Endodermal cell (in vitro differentiated cells): ENCODE results near the gene ANGPTL2. TPM values are rescaled to one million over a fixed set of nuclear protein-coding genes. Genes with fewer than 3 reads are reported as not detected.
A peak's percentile ranks its signal among the peaks of the same experiment; 100 is the strongest.

Source experiments
- DNase-seq: peaks from one replicate; pipeline ENCODE4 v3.0.0-alpha.2; 2017
- H3K27ac ChIP-seq: 2 replicates; pipeline ENCODE4 v1.5.1; 2013; ENCODE audit warnings: mild to moderate bottlenecking, low read depth, low read length, moderate library complexity
- H3K27me3 ChIP-seq: 2 replicates; pipeline ENCODE4 v1.6.1; 2013; ENCODE audit warnings: mild to moderate bottlenecking, low read length, moderate library complexity; ENCODE audit not compliant: insufficient read depth, control insufficient read depth, poor library complexity, severe bottlenecking
- H3K36me3 ChIP-seq: 2 replicates; pipeline ENCODE4 v1.7.0; 2013; ENCODE audit warnings: mild to moderate bottlenecking, low read length, moderate library complexity; ENCODE audit not compliant: control insufficient read depth, insufficient read depth
- H3K4me1 ChIP-seq: one replicate; pipeline ENCODE4 v1.7.0; 2013; ENCODE audit warnings: low read length; ENCODE audit not compliant: control insufficient read depth, insufficient read depth
- H3K4me3 ChIP-seq: 2 replicates; pipeline ENCODE4 v1.5.1; 2013; ENCODE audit warnings: mild to moderate bottlenecking, low read length, moderate library complexity
- H3K9ac ChIP-seq: 2 replicates; pipeline ENCODE4 v1.6.1; 2013; ENCODE audit warnings: mild to moderate bottlenecking, low read length, moderate library complexity; ENCODE audit not compliant: poor library complexity, severe bottlenecking; ENCODE audit errors: extremely low read depth
- H3K9me3 ChIP-seq: 2 replicates; pipeline ENCODE4 v1.6.1; 2013; ENCODE audit warnings: mild to moderate bottlenecking, low read length, moderate library complexity; ENCODE audit not compliant: control insufficient read depth
- H3K27ac Mint-ChIP-seq: 2 replicates; pipeline ENCODE4 v1.8.0; 2020; ENCODE audit warnings: mixed read lengths
- H3K27me3 Mint-ChIP-seq: 2 replicates; pipeline ENCODE4 v1.8.0; 2021; ENCODE audit warnings: mild to moderate bottlenecking, mixed read lengths; ENCODE audit not compliant: insufficient read depth
- H3K36me3 Mint-ChIP-seq: 2 replicates; pipeline ENCODE4 v1.8.0; 2020; ENCODE audit warnings: low read depth, mixed read lengths
- H3K4me1 Mint-ChIP-seq: 2 replicates; pipeline ENCODE4 v1.8.0; 2020; ENCODE audit warnings: mixed read lengths
- H3K4me3 Mint-ChIP-seq: 2 replicates; pipeline ENCODE4 v1.8.0; 2020; ENCODE audit warnings: mild to moderate bottlenecking, moderate library complexity, mixed read lengths
- H3K9me3 Mint-ChIP-seq: 2 replicates; pipeline ENCODE4 v1.8.0; 2020; ENCODE audit warnings: mild to moderate bottlenecking, mixed read lengths
- WGBS, 2 experiments: methylation state at CpG; one replicate each; pipeline versions ENCODE4 v1.1.5 to v1.1.7; 2013; ENCODE audit warnings: missing lambda C conversion rate in 2 of 2, mixed read lengths in 1 of 2; ENCODE audit not compliant: insufficient coverage in 1 of 2, insufficient read length in 1 of 2; 5-methylcytosine and 5-hydroxymethylcytosine counted together
- total RNA-seq, 2 donors: library from RNA; stranded (reverse); fragmentation: NEBNext Ultra II Directional in 1 of 2; extraction: Animal tissue kit (Norgen Biotek cat#: 25700) in 1 of 2; gene quantifications; 2 replicates in 1 of 2; 3 replicates in 1 of 2; pipeline ENCODE4 v1.2.1, GENCODE V29; 2021
- TF ChIP-seq, protein P1 (sequence below): fragments of 200-600 bp; sonication (generic); conservative IDR thresholded peaks from 2 replicates; pipeline ENCODE4 v1.5.0; 2021; ENCODE audit warnings: antibody characterized with exemption, mild to moderate bottlenecking

Gene ANGPTL2
- total RNA-seq, 2 donors from 2014 or later: 14.8 to 17.1 TPM

DNA sequence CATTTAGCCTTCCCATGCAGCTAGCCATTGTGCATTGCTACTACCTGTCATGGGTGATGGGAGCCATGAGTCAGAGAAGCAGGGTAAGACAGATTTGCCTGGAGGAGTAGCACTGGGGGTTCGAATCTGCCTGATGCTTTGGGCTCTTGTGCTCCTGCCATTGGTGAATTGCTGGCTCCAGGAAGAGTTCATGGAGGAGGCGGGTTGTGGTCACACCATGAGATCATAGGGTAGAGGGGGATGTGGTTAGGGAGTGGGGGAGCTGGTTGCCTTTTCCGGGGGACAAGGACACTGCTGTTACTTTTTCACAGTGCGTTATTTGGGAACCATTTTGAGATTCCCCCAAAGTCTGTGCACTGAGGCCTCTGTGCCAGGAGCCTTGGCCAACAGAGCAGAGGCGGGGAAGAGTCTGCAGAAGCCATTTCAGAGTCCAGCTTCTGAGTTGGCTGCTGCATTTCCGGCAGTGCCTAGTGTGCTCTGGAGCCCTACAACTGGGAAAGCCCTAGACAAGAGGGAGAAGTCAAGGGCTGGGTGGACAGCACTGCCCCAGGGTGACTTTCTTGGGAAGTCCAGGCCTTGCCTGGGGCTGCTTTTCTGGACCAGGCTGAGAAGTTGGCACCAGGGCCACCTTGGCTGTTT lies 6.2 kb downstream of the ANGPTL2 start:
- H3K36me3 ChIP-seq: no peaks in the 10 kb centered on the region
- H3K27me3 Mint-ChIP-seq: no peaks in the 10 kb centered on the region
- DNase-seq: no peak
- H3K27ac ChIP-seq: no peak overlapping the region
- H3K9me3 ChIP-seq: no peaks in the 10 kb centered on the region
- H3K9ac ChIP-seq: no peak overlapping the region
- WGBS, 2 experiments: 91 to 94% methylated on average over 5 to 6 of the region's 6 CpGs
- no peaks in the 10 kb centered on the region for H3K9me3 Mint-ChIP-seq
- no peaks in the 10 kb centered on the region for H3K27me3 ChIP-seq
- H3K4me3 Mint-ChIP-seq: no peak overlapping the region
- TF ChIP-seq, protein P1, sequence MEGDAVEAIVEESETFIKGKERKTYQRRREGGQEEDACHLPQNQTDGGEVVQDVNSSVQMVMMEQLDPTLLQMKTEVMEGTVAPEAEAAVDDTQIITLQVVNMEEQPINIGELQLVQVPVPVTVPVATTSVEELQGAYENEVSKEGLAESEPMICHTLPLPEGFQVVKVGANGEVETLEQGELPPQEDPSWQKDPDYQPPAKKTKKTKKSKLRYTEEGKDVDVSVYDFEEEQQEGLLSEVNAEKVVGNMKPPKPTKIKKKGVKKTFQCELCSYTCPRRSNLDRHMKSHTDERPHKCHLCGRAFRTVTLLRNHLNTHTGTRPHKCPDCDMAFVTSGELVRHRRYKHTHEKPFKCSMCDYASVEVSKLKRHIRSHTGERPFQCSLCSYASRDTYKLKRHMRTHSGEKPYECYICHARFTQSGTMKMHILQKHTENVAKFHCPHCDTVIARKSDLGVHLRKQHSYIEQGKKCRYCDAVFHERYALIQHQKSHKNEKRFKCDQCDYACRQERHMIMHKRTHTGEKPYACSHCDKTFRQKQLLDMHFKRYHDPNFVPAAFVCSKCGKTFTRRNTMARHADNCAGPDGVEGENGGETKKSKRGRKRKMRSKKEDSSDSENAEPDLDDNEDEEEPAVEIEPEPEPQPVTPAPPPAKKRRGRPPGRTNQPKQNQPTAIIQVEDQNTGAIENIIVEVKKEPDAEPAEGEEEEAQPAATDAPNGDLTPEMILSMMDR: no peak
- peaks cover 34% of the 10 kb centered on the region for H3K4me1 ChIP-seq
- no peak overlapping the region for H3K4me3 ChIP-seq
- H3K36me3 Mint-ChIP-seq: peaks cover 6% of the 10 kb centered on the region
- peak overlapping the region; percentile 33 for H3K27ac Mint-ChIP-seq
- peaks cover 56% of the 10 kb centered on the region for H3K4me1 Mint-ChIP-seq

DNA sequence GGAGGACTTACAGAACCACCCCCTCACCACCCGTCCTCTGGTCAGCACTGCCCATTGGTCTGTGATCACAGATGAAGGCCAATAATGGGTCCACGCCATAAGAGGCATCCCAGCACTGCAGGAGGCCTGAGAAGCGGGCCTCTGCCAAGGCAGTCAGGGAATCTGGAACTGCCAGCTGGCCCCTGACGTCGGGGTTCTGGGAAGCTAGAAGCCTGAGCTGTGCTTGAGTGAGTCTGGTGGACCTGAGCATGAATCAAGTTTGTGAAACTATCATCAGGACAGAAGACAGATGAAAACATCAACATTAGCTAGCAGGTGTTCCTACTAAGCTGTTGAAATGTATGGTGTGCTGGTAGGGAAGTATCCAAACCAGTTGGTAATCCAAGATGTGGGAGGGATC lies 7.8 kb downstream of the ANGPTL2 start:
- no peak for DNase-seq
- H3K9ac ChIP-seq: no peak overlapping the region
- H3K4me1 Mint-ChIP-seq: peaks cover 60% of the 10 kb centered on the region
- H3K9me3 Mint-ChIP-seq: no peaks in the 10 kb centered on the region
- no peaks in the 10 kb centered on the region for H3K36me3 ChIP-seq
- H3K9me3 ChIP-seq: no peaks in the 10 kb centered on the region
- WGBS, 2 experiments: 90 to 100% methylated on average over 4 to 5 of the region's 5 CpGs
- peaks cover 2% of the 10 kb centered on the region for H3K36me3 Mint-ChIP-seq
- H3K4me3 Mint-ChIP-seq: no peak overlapping the region
- H3K4me3 ChIP-seq: no peak overlapping the region
- no peaks in the 10 kb centered on the region for H3K27me3 Mint-ChIP-seq
- H3K27me3 ChIP-seq: no peaks in the 10 kb centered on the region
- peaks cover 38% of the 10 kb centered on the region for H3K4me1 ChIP-seq
- no peak overlapping the region for H3K27ac Mint-ChIP-seq
- H3K27ac ChIP-seq: no peak overlapping the region
- TF ChIP-seq, protein P1: no peak

DNA sequence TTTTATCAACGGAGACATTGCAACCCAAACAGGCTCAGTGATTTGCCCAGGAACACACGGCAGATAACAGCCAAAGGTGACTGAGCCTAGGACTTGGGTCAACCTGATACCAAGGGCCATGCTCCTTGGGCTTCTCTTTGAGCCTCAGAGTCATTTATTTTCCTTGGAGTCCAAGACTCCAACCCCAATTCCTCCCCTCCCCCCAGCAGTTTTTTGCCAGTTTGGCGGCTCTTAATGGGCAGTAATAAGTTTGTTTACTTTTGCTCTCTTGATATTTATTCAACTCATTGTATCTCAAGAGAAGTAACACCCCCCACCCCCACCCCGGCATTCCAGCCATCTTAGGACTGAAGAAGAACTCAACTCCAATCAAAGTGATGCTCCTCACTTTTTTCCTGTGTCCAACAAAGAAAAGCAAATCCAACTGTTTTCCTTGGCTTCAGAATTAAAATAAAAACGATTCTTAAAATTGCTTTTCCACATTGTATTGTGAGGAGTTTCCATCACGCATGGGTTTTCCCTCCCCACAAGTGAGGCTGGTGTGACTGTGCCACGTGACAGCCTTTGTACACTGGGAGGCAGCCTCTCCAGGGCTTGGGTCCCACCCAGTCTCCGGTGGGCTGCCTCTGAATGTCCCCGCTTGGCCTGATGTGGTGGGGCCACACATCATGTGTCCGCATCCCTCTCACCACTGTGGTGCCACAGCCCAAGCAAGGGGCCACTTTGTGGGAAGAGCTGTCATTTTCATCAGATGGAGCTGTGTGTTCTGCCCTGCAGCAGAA lies 9.1 kb downstream of the ANGPTL2 start:
- no peak overlapping the region for H3K4me3 ChIP-seq
- H3K27me3 Mint-ChIP-seq: no peaks in the 10 kb centered on the region
- peak overlapping the region; percentile 74 for H3K27ac Mint-ChIP-seq

More for the DNA sequence above, 9.1 kb downstream of the ANGPTL2 start:
- Mint-ChIP-seq H3K4me1 (peaks cover 55% of the 10 kb centered on the region), H3K4me3 (no peak overlapping the region), H3K36me3 (no peaks in the 10 kb centered on the region), H3K9me3 (no peaks in the 10 kb centered on the region)
- no peak for DNase-seq
- no peaks in the 10 kb centered on the region for H3K36me3 ChIP-seq
- no peaks in the 10 kb centered on the region for H3K9me3 ChIP-seq
- H3K27me3 ChIP-seq: no peaks in the 10 kb centered on the region
- H3K27ac ChIP-seq: no peak overlapping the region
- 96 to 97% methylated on average over 8 to 9 of the region's 10 CpGs for WGBS, 2 experiments
- TF ChIP-seq, protein P1: no peak
- no peak overlapping the region for H3K9ac ChIP-seq
- H3K4me1 ChIP-seq: peaks cover 31% of the 10 kb centered on the region
